Endodermal cell (in vitro differentiated cells): ENCODE measurements around the gene TRIM32. TPM values are rescaled to one million over a fixed set of nuclear protein-coding genes. Genes with fewer than 3 reads are reported as not detected.
A peak's percentile ranks its signal among the peaks of the same experiment; 100 is the strongest.

Source experiments
- DNase-seq: peaks from one replicate; pipeline ENCODE4 v3.0.0-alpha.2; 2017
- H3K27ac ChIP-seq: 2 replicates; pipeline ENCODE4 v1.5.1; 2013; ENCODE audit warnings: mild to moderate bottlenecking, low read depth, low read length, moderate library complexity
- H3K27me3 ChIP-seq: 2 replicates; pipeline ENCODE4 v1.6.1; 2013; ENCODE audit warnings: mild to moderate bottlenecking, low read length, moderate library complexity; ENCODE audit not compliant: insufficient read depth, control insufficient read depth, poor library complexity, severe bottlenecking
- H3K36me3 ChIP-seq: 2 replicates; pipeline ENCODE4 v1.7.0; 2013; ENCODE audit warnings: mild to moderate bottlenecking, low read length, moderate library complexity; ENCODE audit not compliant: control insufficient read depth, insufficient read depth
- H3K4me1 ChIP-seq: one replicate; pipeline ENCODE4 v1.7.0; 2013; ENCODE audit warnings: low read length; ENCODE audit not compliant: control insufficient read depth, insufficient read depth
- H3K4me3 ChIP-seq: 2 replicates; pipeline ENCODE4 v1.5.1; 2013; ENCODE audit warnings: mild to moderate bottlenecking, low read length, moderate library complexity
- H3K9ac ChIP-seq: 2 replicates; pipeline ENCODE4 v1.6.1; 2013; ENCODE audit warnings: mild to moderate bottlenecking, low read length, moderate library complexity; ENCODE audit not compliant: poor library complexity, severe bottlenecking; ENCODE audit errors: extremely low read depth
- H3K9me3 ChIP-seq: 2 replicates; pipeline ENCODE4 v1.6.1; 2013; ENCODE audit warnings: mild to moderate bottlenecking, low read length, moderate library complexity; ENCODE audit not compliant: control insufficient read depth
- H3K27ac Mint-ChIP-seq: 2 replicates; pipeline ENCODE4 v1.8.0; 2020; ENCODE audit warnings: mixed read lengths
- H3K27me3 Mint-ChIP-seq: 2 replicates; pipeline ENCODE4 v1.8.0; 2021; ENCODE audit warnings: mild to moderate bottlenecking, mixed read lengths; ENCODE audit not compliant: insufficient read depth
- H3K36me3 Mint-ChIP-seq: 2 replicates; pipeline ENCODE4 v1.8.0; 2020; ENCODE audit warnings: low read depth, mixed read lengths
- H3K4me1 Mint-ChIP-seq: 2 replicates; pipeline ENCODE4 v1.8.0; 2020; ENCODE audit warnings: mixed read lengths
- H3K4me3 Mint-ChIP-seq: 2 replicates; pipeline ENCODE4 v1.8.0; 2020; ENCODE audit warnings: mild to moderate bottlenecking, moderate library complexity, mixed read lengths
- H3K9me3 Mint-ChIP-seq: 2 replicates; pipeline ENCODE4 v1.8.0; 2020; ENCODE audit warnings: mild to moderate bottlenecking, mixed read lengths
- WGBS, 2 experiments: methylation state at CpG; one replicate each; pipeline versions ENCODE4 v1.1.5 to v1.1.7; 2013; ENCODE audit warnings: missing lambda C conversion rate in 2 of 2, mixed read lengths in 1 of 2; ENCODE audit not compliant: insufficient coverage in 1 of 2, insufficient read length in 1 of 2; 5-methylcytosine and 5-hydroxymethylcytosine counted together
- total RNA-seq, 2 donors: library from RNA; stranded (reverse); fragmentation: NEBNext Ultra II Directional in 1 of 2; extraction: Animal tissue kit (Norgen Biotek cat#: 25700) in 1 of 2; gene quantifications; 2 replicates in 1 of 2; 3 replicates in 1 of 2; pipeline ENCODE4 v1.2.1, GENCODE V29; 2021
- TF ChIP-seq, protein P1 (sequence below): fragments of 200-600 bp; sonication (generic); conservative IDR thresholded peaks from 2 replicates; pipeline ENCODE4 v1.5.0; 2021; ENCODE audit warnings: antibody characterized with exemption, mild to moderate bottlenecking

The TRIM32 gene
- total RNA-seq, 2 donors from 2014 or later, result 28.0 to 31.3 TPM

GRCh38 chr9:116721411-116721810, 34.3 kb downstream of the TRIM32 start:
- H3K4me3 Mint-ChIP-seq, result no peak overlapping the region
- H3K27ac ChIP-seq, result no peak overlapping the region

DNA sequence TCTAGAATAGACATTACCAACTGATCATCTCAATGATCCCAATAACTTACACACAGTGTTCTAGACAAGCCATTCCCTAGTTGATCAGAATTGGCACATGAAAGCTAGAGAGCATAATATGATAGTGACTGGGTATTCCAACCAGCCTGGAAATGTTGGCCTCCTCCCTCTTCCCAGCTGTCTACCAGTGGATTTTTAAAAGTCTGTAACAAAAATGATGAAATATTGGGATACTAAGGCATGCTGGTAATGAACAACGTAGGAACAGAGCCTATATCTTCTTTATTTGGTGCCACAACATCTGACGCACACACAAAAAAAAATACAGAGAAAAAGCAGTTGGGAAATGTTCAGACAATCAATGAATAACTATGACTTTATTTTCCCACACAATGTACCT, 34.8 kb downstream of the TRIM32 start:
- no peak overlapping the region for H3K27ac ChIP-seq
- no peaks in the 10 kb centered on the region for H3K27me3 ChIP-seq
- H3K36me3 ChIP-seq, result no peaks in the 10 kb centered on the region
- TF ChIP-seq, protein P1, sequence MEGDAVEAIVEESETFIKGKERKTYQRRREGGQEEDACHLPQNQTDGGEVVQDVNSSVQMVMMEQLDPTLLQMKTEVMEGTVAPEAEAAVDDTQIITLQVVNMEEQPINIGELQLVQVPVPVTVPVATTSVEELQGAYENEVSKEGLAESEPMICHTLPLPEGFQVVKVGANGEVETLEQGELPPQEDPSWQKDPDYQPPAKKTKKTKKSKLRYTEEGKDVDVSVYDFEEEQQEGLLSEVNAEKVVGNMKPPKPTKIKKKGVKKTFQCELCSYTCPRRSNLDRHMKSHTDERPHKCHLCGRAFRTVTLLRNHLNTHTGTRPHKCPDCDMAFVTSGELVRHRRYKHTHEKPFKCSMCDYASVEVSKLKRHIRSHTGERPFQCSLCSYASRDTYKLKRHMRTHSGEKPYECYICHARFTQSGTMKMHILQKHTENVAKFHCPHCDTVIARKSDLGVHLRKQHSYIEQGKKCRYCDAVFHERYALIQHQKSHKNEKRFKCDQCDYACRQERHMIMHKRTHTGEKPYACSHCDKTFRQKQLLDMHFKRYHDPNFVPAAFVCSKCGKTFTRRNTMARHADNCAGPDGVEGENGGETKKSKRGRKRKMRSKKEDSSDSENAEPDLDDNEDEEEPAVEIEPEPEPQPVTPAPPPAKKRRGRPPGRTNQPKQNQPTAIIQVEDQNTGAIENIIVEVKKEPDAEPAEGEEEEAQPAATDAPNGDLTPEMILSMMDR, result no peak
- no peak for DNase-seq
- Mint-ChIP-seq H3K27ac (no peak overlapping the region), H3K36me3 (no peaks in the 10 kb centered on the region), H3K4me1 (peaks cover 37% of the 10 kb centered on the region), H3K9me3 (peaks cover 2% of the 10 kb centered on the region), H3K4me3 (no peak overlapping the region), H3K27me3 (peaks cover 3% of the 10 kb centered on the region)
- peaks cover 8% of the 10 kb centered on the region for H3K4me1 ChIP-seq
- peaks cover 6% of the 10 kb centered on the region for H3K9me3 ChIP-seq
- WGBS, 2 experiments, result 45% methylated on average over 2 of the region's 2 CpGs; no CpG with 5 or more reads in 1 of the 2 experiments
- H3K9ac ChIP-seq, result no peak overlapping the region
- H3K4me3 ChIP-seq, result no peak overlapping the region

More at GRCh38 chr9:116721411-116721810, 34.3 kb downstream of the TRIM32 start:
- TF ChIP-seq, protein P1, result no peak
- no peak overlapping the region for H3K4me3 ChIP-seq
- H3K27me3 ChIP-seq, result no peaks in the 10 kb centered on the region
- no peak overlapping the region for H3K27ac Mint-ChIP-seq
- H3K4me1 Mint-ChIP-seq, result peaks cover 40% of the 10 kb centered on the region
- peaks cover 8% of the 10 kb centered on the region for H3K4me1 ChIP-seq
- no peaks in the 10 kb centered on the region for H3K27me3 Mint-ChIP-seq
- peak; percentile 18 for DNase-seq
- peaks cover 2% of the 10 kb centered on the region for H3K9me3 Mint-ChIP-seq
- H3K9me3 ChIP-seq, result peaks cover 6% of the 10 kb centered on the region
- no peak overlapping the region for H3K9ac ChIP-seq
- H3K36me3 ChIP-seq, result no peaks in the 10 kb centered on the region
- H3K36me3 Mint-ChIP-seq, result no peaks in the 10 kb centered on the region
- whole genome bisulfite sequencing, 2 experiments, result 93 to 95% methylated on average over 3 of the region's 3 CpGs

DNA sequence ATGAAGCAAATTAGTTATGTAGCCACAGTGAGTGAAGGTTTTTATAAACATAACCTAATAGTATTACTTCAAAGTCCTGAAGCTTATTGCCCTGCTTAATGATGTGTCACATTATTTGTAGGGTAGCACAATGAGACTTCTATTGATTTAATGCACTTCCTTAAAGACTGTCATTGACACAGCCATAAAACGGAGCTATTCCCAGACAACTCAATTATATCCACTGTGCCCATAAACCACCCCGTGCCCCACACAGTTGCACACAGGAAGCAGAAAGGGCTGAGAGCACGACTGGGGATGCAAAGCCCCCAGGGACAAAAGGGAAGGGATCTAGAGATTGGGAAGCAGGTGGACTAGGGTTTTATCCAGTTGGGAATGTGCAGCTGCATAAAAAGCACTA, 37.0 kb downstream of the TRIM32 start:
- no peak overlapping the region for H3K27ac ChIP-seq
- peaks cover 9% of the 10 kb centered on the region for H3K27me3 Mint-ChIP-seq
- H3K4me1 Mint-ChIP-seq, result peaks cover 18% of the 10 kb centered on the region
- H3K27me3 ChIP-seq, result no peaks in the 10 kb centered on the region
- H3K36me3 ChIP-seq, result no peaks in the 10 kb centered on the region
- TF ChIP-seq, protein P1, result no peak
- WGBS, 2 experiments, result 67 to 88% methylated on average over 1 to 3 of the region's 3 CpGs
- peaks cover 8% of the 10 kb centered on the region for H3K4me1 ChIP-seq
- DNase-seq, result no peak
- no peak overlapping the region for H3K4me3 Mint-ChIP-seq
- H3K9ac ChIP-seq, result no peak overlapping the region
- H3K4me3 ChIP-seq, result no peak overlapping the region
- H3K36me3 Mint-ChIP-seq, result no peaks in the 10 kb centered on the region
- H3K27ac Mint-ChIP-seq, result no peak overlapping the region
- peaks cover 6% of the 10 kb centered on the region for H3K9me3 ChIP-seq
- peaks cover 2% of the 10 kb centered on the region for H3K9me3 Mint-ChIP-seq
